IMR-90 (cell line): ENCODE results near the gene SDK1. TPM values are rescaled to one million over a fixed set of nuclear protein-coding genes. Genes with fewer than 3 reads are reported as not detected.

Experiments used
- ATAC-seq: fragments of 200-7000 bp; cut with Tn5 transposase; 2 replicates; pipeline ENCODE4 v1.9.1; 2020; ENCODE audit warnings: low read depth, mild to moderate bottlenecking, moderate library complexity
- BruUV-seq: library from RNA; stranded (reverse); fragments of 400-500 nt; replicated peaks from 2 replicates; lab custom pipeline; 2021; lab: Mats Ljungman, UMichigan
- CTCF ChIA-PET: fragments of 300-600 bp; formaldehyde crosslinking; extraction: SDS; loops from one replicate; lab custom pipeline; 2021; ENCODE audit warnings: antibody characterized with exemption; lab: Yijun Ruan, JAX
- POLR2A ChIA-PET: fragments of 300-600 bp; sonication (Branson Sonifier 250); formaldehyde crosslinking; loops from one replicate; lab custom pipeline; 2022; ENCODE audit warnings: antibody characterized with exemption; ENCODE audit not compliant: unreplicated experiment; lab: Charles Lee
- DNase-seq: peaks from one replicate; pipeline ENCODE4 v3.0.0; 2013
- H2AFZ ChIP-seq: replicated peaks from 2 replicates; pipeline ENCODE3; 2013; ENCODE audit warnings: low read length, mild to moderate bottlenecking; ENCODE audit not compliant: poor library complexity
- H2AK5ac ChIP-seq: 2 replicates; pipeline ENCODE4 v1.6.1; 2013; ENCODE audit warnings: low read depth, low read length, inconsistent platforms
- H2AK9ac ChIP-seq: replicated peaks from 2 replicates; pipeline ENCODE3; 2013; ENCODE audit warnings: mild to moderate bottlenecking, low read depth, low read length, moderate library complexity; ENCODE audit not compliant: poor library complexity
- H2BK120ac ChIP-seq: 2 replicates; pipeline ENCODE4 v1.6.1; 2013; ENCODE audit warnings: low read depth, low read length, inconsistent platforms
- H2BK15ac ChIP-seq: 3 replicates; pipeline ENCODE4 v1.6.1; 2013; ENCODE audit warnings: low read depth, low read length, inconsistent platforms
- H2BK20ac ChIP-seq: 2 replicates; pipeline ENCODE4 v1.6.1; 2013; ENCODE audit warnings: low read depth, mild to moderate bottlenecking, inconsistent platforms, low read length, moderate library complexity
- H2BK5ac ChIP-seq: 2 replicates; pipeline ENCODE4 v1.6.1; 2013; ENCODE audit warnings: mild to moderate bottlenecking, low read depth, low read length, inconsistent platforms; ENCODE audit not compliant: poor library complexity, severe bottlenecking
- H3K14ac ChIP-seq: replicated peaks from 2 replicates; pipeline ENCODE4 v1.6.1; 2013; ENCODE audit warnings: low read depth, low read length, inconsistent platforms
- H3K18ac ChIP-seq: 2 replicates; pipeline ENCODE4 v1.6.1; 2013; ENCODE audit warnings: low read depth, low read length, control low read depth
- H3K23ac ChIP-seq: 2 replicates; pipeline ENCODE4 v1.6.1; 2013; ENCODE audit warnings: low read depth, low read length, inconsistent platforms
- H3K27ac ChIP-seq: 2 replicates; pipeline ENCODE4 v1.5.1; 2013; ENCODE audit warnings: mild to moderate bottlenecking, control low read depth, low read length; ENCODE audit not compliant: insufficient read depth
- H3K27me3 ChIP-seq: 2 replicates; pipeline ENCODE4 v1.6.1; 2013; ENCODE audit warnings: low read length; ENCODE audit not compliant: control insufficient read depth, insufficient read depth
- H3K36me3 ChIP-seq: 2 replicates; pipeline ENCODE4 v1.6.1; 2013; ENCODE audit warnings: low read length, mixed read lengths; ENCODE audit not compliant: control insufficient read depth, insufficient read depth
- H3K4ac ChIP-seq: 2 replicates; pipeline ENCODE4 v1.6.1; 2013; ENCODE audit warnings: low read depth, low read length, inconsistent platforms
- H3K4me1 ChIP-seq: 2 replicates; pipeline ENCODE4 v1.6.1; 2013; ENCODE audit warnings: low read length, mixed read lengths; ENCODE audit not compliant: control insufficient read depth, insufficient read depth
- H3K4me2 ChIP-seq: 2 replicates; pipeline ENCODE4 v1.6.1; 2013; ENCODE audit warnings: low read depth, mild to moderate bottlenecking, control low read depth, low read length, moderate library complexity
- H3K4me3 ChIP-seq: 2 replicates; pipeline ENCODE4 v1.5.1; 2013; ENCODE audit warnings: low read depth, mild to moderate bottlenecking, control low read depth, low read length, moderate library complexity; ENCODE audit not compliant: insufficient read depth
- H3K56ac ChIP-seq: 2 replicates; pipeline ENCODE4 v1.6.1; 2013; ENCODE audit warnings: low read length, inconsistent platforms; ENCODE audit not compliant: insufficient read depth; ENCODE audit errors: extremely low read depth
- H3K79me1 ChIP-seq, 2 experiments: 2 replicates each; pipeline ENCODE4 v1.6.1; 2013; ENCODE audit warnings: low read length in 2 of 2, inconsistent platforms in 1 of 2, low read depth in 1 of 2
- H3K9ac ChIP-seq: 2 replicates; pipeline ENCODE4 v1.6.1; 2013; ENCODE audit warnings: low read depth, low read length, control low read depth
- H3K9me1 ChIP-seq: 2 replicates; pipeline ENCODE4 v1.6.1; 2013; ENCODE audit warnings: low read length, inconsistent platforms; ENCODE audit not compliant: insufficient read depth
- H3K9me3 ChIP-seq: 2 replicates; pipeline ENCODE4 v1.6.1; 2013; ENCODE audit warnings: low read length; ENCODE audit not compliant: control insufficient read depth, insufficient read depth
- H4K20me1 ChIP-seq: 2 replicates; pipeline ENCODE4 v1.6.1; 2013; ENCODE audit warnings: low read length, inconsistent platforms; ENCODE audit not compliant: insufficient read depth
- H4K5ac ChIP-seq: 2 replicates; pipeline ENCODE4 v1.6.1; 2013; ENCODE audit warnings: mild to moderate bottlenecking, low read depth, low read length, control low read depth
- H4K8ac ChIP-seq, 2 experiments: 2 replicates each; pipeline ENCODE4 v1.6.1; 2013; ENCODE audit warnings: low read depth in 2 of 2, low read length in 2 of 2, control low read depth in 1 of 2, inconsistent platforms in 1 of 2
- H4K91ac ChIP-seq: 2 replicates; pipeline ENCODE4 v1.6.1; 2013; ENCODE audit warnings: low read depth, low read length, inconsistent platforms; ENCODE audit not compliant: insufficient read depth
- FOS ChIP-seq: fragments of 150-350 bp; IDR thresholded peaks from 2 replicates; pipeline ENCODE4 v1.6.1; 2016; ENCODE audit warnings: low read depth, low read length
- MAFK ChIP-seq: IDR thresholded peaks from 2 replicates; pipeline ENCODE4 v1.6.1; 2012; ENCODE audit warnings: low read depth, low read length, improper control_type of control experiment
- MAZ ChIP-seq: IDR thresholded peaks from 2 replicates; pipeline ENCODE4 v1.6.1; 2012; ENCODE audit warnings: low read depth, mild to moderate bottlenecking, low read length, improper control_type of control experiment, moderate library complexity, borderline replicate concordance
- MXI1 ChIP-seq: IDR thresholded peaks from 2 replicates; pipeline ENCODE4 v1.6.1; 2012; ENCODE audit warnings: low read depth, mild to moderate bottlenecking, low read length, moderate library complexity, borderline replicate concordance
- RCOR1 ChIP-seq: IDR thresholded peaks from 2 replicates; pipeline ENCODE4 v1.6.1; 2012; ENCODE audit warnings: mild to moderate bottlenecking, low read length, improper control_type of control experiment; ENCODE audit not compliant: insufficient replicate concordance
- SMC3 ChIP-seq: fragments of 150-350 bp; IDR thresholded peaks from 2 replicates; pipeline ENCODE4 v1.6.1; 2016; ENCODE audit warnings: low read depth, mild to moderate bottlenecking, antibody characterized with exemption, low read length, moderate library complexity
- USF2 ChIP-seq: fragments of 150-350 bp; IDR thresholded peaks from 2 replicates; pipeline ENCODE4 v1.6.1; 2017; ENCODE audit warnings: mild to moderate bottlenecking, antibody characterized with exemption, low read length, low read depth
- WGBS, 2 experiments: methylation state at CpG; one replicate each; pipeline versions ENCODE4 v1.1.5 to v1.1.7; 2013; ENCODE audit warnings: missing lambda C conversion rate in 2 of 2; ENCODE audit not compliant: insufficient read length in 1 of 2; ENCODE audit errors: extremely low coverage in 2 of 2; 5-methylcytosine and 5-hydroxymethylcytosine counted together
- dilution Hi-C: fragments of 300-500 bp; cut with HindIII; formaldehyde crosslinking; loops from one replicate; pipeline ENCODE4 v1.14.3; 2018; ENCODE audit warnings: low sequenced_read_pairs; ENCODE audit not compliant: unreplicated experiment
- in situ Hi-C: fragments of 300-500 bp; cut with MboI; formaldehyde crosslinking; loops from 3 replicates; pipeline ENCODE4 v1.14.3; 2019; ENCODE audit warnings: low sequenced_read_pairs, inconsistent platforms, mixed read lengths
- intact Hi-C: fragments of 100-400 bp; cut with micrococcal nuclease; formaldehyde crosslinking; loops from 2 replicates; pipeline ENCODE4 v1.10.0; 2022
- polyA plus RNA-seq, 3 experiments: library from polyadenylated mRNA; depleted of rRNA; stranded (reverse); fragments of >200 nt; gene quantifications; 2 replicates each; pipeline ENCODE4 v1.2.3, GENCODE V29; 2012; ENCODE audit warnings: low replicate concordance in 1 of 3
- total RNA-seq: library from RNA; depleted of rRNA; stranded (reverse); fragments of >200 nt; gene quantifications from 2 replicates; pipeline ENCODE4 v1.2.3, GENCODE V29; 2012

Gene SDK1
- total and polyA plus RNA-seq, 2 of the 4 experiments (the other 2 are of a cell fraction) = 1.5 to 1.6 TPM

GRCh38 chr7:4190010-4190981 lies 889.2 kb downstream of the SDK1 start:
- CTCF ChIA-PET = no interaction called here
- Histone ChIP-seq H2AFZ (no peak overlapping the region), H4K20me1 (no peaks in the 10 kb centered on the region), H3K27me3 (no peaks in the 10 kb centered on the region), H4K5ac (no peak overlapping the region), H2BK5ac (no peak overlapping the region), H3K9me3 (peaks cover 7% of the 10 kb centered on the region), H3K9ac (no peak overlapping the region), H3K18ac (no peak overlapping the region), H3K36me3 (no peaks in the 10 kb centered on the region), H4K8ac (no peak overlapping the region), H2BK20ac (no peak overlapping the region), H2BK15ac (no peak overlapping the region), H3K27ac (no peak overlapping the region), H3K4me1 (no peaks in the 10 kb centered on the region), H3K14ac (no peak overlapping the region), H2BK120ac (no peak overlapping the region), H3K9me1 (no peaks in the 10 kb centered on the region), H3K4ac (no peak overlapping the region), H3K4me2 (no peak overlapping the region), H3K79me1 (no peaks in the 10 kb centered on the region), H2AK9ac (no peak overlapping the region), H4K91ac (no peak overlapping the region), H3K56ac (no peak overlapping the region), H3K23ac (no peak overlapping the region), H3K4me3 (no peak overlapping the region), H2AK5ac (no peak overlapping the region)
- 75% methylated on average over 17 of the region's 37 CpGs; no CpG with 5 or more reads in 1 of the 2 experiments for WGBS, 2 experiments
- BruUV-seq = no TSS peak
- no peak for ATAC-seq
- in situ Hi-C loops = no loop called here
- dilution Hi-C loops = no loop called here
- no peak for DNase-seq
- no peak for TF ChIP-seq RCOR1
- TF ChIP-seq MAFK = peak; percentile 60
- TF ChIP-seq MXI1 = no peak
- no peak for TF ChIP-seq MAZ
- no peak for TF ChIP-seq SMC3
- no peak for TF ChIP-seq USF2
- TF ChIP-seq FOS = no peak
- POLR2A ChIA-PET = no interaction called here
- intact Hi-C loops = no loop called here
